IPS-NIHi7 (cell line): Measurements from ENCODE around the gene ZNF672.
"Not testable (repeated sequence)": the region's sequence is repeated elsewhere in the genome, so short reads cannot be mapped to it uniquely, and the experiment has no call there.

ENCODE experiments used
- DNase-seq: peaks from one replicate; pipeline ENCODE4 v3.0.0; 2012; ENCODE audit warnings: mixed read lengths; ENCODE audit errors: extremely low spot score

The ZNF672 gene

DNA sequence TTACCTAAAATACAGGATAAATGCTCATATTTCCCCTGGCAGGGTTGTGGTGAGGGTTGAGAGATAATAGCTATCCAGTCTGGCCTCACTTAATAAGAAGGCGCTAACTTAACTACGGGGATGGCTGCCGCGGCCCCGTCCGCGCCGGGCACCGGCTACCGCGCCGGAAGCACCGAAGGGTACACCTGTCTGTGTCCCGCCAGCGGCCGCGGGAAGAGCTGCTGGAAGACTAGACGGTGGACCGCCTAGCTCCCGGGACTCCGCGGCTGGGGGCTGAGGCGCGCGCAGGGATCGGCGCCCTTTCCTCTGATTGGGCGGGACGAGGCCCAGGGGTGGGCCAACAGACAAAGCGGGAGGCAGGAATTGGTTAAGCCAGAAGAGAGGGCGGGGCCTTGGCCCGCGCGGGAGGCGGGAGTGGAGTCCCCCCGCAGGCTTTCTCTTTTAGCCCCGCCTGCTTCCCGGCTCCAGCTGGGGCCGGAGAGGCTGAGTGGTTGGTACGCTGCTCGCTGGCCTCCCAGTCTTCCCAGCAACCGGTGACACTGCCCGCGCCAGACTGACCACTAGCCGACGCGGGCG, at the start of gene ZNF672:
Gene ZNF672 (plus strand): TSS at position 444 of the 576 bp plus-strand sequence. CDS start 9,051 bp downstream, outside the sequence.
- DNase-seq = peak; percentile 97

DNA sequence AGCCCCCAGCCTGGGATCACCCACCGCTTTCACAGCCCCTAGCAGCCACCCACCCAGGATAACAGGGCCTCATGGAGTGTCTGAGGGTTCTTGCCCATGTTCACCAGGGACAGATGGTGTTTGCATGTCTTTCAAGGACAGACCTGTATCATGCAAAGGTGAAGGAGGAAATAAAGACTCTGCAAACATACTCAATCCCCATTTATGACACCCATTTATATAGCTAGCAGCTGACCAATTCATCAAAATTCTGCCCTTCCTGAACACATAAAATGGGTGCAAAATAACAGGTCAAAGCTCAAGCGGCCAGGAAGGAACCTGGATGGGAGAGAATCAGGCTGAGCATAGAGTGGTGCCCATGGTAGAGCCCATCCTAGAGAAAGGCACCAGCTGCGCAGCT, 49.7 kb upstream of the ZNF672 start:
- no peak for DNase-seq

DNA sequence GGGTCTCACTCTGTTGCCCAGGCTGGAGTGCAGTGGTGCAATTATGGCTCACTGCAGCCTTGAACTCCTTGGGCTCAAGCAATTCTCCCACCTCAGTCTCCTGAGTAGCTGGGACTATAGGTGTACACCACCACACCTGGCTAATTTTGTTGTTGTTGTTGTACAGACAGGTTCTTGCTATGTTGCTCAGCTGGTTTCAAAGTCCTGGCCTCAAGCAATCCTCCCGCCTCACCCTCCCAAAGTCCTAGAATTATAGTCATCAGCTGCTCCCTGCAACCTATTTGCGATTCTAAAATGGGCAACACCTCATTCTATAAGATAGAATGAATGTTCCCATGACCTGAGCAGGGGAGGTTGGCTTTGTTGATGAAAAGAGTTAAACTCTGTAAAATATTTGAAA, 48.7 kb upstream of the ZNF672 start:
- DNase-seq = not testable (repeated sequence)

DNA sequence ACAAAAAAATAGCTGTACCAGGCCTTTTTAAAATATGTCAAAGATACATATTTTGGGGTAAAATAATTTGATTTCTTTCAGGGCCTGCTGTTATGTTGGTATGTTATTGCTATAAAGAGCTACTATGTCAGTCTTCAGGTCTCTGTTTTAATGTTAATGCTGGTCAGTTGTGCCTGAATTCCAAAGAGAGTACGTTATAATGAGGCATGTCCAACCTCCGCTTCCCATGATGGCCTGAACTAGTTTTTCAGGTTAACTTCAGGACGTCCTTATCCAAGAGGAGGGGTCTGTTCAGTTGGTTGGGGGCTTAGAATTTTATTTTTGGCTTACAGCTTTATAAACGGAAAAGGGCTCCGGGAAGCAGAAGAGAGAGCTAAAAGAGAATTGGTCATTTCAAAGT, 47.6 kb upstream of the ZNF672 start:
- DNase-seq = no peak

DNA sequence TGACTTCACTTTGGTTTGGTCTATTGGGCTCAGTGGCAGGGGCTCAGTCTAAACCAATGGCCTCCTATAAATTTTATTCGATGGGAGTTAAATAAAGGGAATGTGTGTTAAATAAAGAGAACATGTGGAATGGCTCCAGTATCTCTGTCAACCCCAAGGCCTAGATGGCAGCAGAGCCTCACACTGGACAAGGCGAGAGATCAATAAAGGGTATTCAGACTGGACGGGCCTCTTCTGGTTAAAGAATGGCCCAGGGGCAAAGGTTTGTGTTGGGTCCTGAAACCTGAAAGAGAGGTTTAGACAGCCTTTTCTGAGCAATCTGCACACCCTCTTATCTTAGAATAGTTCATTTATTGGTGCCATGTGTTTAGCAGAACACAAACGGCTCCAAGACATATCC, 47.0 kb upstream of the ZNF672 start:
- no peak for DNase-seq

DNA sequence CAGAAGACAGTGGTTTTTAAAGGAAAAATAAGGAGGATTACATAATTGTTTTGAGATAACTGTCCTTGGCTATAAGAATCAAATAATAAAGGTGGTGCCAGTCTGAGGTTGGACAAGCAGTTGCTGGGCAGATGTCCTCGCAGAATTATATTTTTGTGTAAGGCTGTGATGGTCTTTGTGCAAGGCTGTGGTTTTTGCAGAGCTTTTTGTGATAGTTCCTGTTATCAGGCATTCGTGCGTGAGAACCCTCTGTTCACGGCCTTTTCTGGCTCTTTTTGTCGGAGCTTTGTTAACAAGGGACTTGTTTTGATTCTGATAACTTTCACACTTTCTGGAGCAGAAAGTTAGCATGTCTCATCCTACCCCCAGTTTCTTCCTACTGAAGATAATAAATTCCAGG, 45.7 kb upstream of the ZNF672 start:
- DNase-seq = no peak

DNA sequence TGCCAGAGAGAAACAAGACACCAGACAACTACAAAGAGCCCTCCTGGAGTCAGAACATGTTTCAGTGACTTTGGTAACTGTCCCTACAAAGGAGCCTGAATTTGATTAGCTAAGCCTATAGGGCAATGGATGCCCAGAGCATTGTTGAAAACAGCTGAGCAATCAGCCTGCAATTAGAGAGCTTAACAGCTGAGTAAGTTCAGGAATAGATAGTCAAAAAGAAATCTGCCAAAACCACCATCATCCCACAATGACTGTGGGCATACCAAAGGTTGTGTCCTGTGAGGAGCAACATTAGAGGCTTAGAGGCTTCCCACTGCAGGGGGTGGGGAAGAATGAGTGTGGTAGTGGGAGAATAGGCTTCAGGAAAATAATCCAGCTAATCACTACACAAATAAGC, 44.4 kb upstream of the ZNF672 start:
- DNase-seq = no peak

DNA sequence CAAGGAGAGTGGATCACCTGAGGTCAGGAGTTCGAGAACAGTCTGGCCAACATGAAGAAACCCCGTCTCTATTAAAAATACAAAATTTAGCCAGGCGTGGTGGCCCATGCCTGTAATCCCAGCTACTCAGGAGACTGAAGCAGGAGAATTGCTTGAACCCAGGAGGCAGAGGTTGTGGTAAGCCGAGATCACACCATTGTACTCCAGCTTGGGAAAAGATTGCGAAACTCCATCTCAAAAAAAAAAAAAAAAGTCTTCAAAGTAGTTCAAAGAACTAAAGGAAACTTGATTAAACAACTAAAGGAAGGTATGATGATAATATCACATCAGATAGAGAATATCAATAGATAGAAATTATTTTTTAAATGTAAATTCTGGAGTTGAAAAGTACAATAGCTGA, 43.4 kb upstream of the ZNF672 start:
- DNase-seq = not testable (repeated sequence)

DNA sequence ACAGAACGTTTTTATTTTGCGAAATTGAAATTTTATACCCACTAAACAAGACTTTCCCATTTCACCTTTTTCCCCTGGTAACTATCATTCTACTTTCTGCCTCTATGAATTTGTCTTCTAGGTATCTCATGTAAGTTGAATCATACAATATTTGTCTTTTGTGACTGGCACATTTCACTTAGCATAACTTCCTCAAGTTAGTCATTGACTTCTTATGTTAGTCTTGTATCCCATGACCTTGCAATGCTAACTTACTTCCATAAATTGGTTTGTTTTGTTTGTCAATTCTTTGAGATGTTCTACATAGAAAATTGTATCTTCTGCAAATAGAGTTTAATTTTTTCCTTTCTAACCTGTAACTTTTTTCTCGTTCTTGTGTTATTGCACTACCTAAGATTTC, 39.2 kb upstream of the ZNF672 start:
- DNase-seq = no peak

DNA sequence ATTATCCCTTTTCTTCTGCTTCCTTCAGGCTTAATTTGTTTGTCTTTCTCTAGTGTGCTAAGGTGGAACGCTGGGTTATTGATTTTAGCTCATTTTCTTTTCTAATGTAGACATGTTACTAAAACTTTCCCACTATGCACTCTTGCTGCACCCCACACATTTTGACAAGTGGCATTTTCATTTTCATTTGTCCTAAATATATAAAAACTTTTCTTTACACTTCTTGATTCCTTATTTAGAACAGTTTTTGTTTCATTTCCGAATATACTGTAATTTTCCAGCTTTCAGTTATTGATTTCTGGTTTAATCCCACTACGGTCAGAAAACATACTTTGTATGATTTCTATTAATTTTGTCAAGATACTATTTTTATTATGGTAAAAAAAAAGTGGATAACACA, 37.6 kb upstream of the ZNF672 start:
- no peak for DNase-seq

DNA sequence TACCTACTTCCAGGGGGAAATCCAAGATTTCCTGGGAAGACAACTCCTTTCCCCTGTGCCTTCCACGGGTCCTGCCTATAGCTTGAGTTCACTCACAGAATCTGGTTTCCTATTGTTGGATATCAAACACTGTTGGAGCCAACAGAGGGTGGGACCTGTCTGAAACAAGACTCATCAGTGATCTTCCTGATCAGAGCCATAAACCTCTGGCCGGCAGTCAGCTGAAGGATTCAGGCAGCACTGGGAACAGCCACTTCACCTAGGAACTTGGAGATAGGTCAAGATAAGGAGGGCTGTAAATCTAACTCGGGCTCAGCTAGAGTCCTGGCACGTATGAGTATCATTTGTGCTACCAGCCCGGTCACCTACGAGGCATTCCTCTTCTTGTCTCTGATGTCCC, 35.6 kb upstream of the ZNF672 start:
- no peak for DNase-seq

DNA sequence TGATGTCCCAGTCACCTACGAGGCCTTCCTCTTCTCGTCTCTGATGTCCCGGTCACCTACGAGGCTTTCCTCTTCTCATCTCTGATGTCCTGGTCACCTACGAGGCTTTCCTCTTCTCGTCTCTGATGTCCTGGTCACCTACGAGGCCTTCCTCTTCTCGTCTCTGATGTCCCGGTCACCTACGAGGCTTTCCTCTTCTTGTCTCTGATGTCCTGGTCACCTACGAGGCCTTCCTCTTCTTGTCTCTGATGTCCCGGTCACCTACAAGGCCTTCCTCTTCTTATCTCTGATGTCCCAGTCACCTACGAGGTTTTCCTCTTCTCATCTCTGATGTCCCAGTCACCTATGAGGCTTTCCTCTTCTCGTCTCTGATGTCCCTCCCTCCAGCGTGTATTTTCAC, 34.5 kb upstream of the ZNF672 start:
- not testable (repeated sequence) for DNase-seq

DNA sequence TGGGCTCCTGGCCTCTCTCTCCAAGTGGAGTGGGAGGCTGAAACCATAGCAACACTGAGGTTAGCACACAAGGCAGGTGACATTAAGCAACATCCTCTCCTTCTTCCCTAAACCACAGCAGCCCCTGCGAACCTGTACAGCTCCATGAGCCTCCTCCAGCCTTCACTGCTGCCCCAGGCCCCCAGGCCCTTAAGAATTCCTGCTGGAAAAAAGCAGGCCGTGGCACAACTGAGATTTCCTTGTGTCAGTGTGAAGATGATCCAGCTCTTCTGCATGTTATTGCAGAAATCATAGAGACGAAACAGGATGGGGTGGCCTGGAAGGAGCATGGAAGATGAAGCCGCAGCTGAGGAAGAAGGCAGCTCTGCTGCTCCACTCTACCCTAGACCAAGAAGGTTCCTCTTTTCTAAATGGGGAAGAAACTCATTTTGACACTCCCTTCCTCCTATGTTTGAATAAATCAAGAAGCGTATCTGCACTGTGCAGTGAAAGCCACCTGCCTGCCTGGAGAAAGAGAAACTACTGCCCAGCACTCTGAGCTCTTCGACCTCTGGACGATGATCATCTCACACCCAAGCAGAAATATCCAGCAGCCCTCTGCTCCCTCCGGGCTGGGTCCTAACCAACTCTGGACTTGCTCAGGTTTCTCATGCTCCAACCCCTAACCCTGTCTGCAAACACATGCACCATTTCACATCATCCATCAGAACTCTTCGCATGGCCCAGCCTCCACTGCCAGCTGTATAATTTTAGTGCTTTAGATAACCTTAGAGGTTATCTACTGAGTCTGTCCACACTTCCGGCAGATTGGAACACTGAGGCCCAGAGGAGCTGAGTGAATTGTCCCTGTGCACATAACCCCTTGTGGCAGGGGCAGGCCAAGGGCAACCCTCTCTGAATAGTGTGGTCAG, 33.0 kb upstream of the ZNF672 start:
- DNase-seq = no peak

DNA sequence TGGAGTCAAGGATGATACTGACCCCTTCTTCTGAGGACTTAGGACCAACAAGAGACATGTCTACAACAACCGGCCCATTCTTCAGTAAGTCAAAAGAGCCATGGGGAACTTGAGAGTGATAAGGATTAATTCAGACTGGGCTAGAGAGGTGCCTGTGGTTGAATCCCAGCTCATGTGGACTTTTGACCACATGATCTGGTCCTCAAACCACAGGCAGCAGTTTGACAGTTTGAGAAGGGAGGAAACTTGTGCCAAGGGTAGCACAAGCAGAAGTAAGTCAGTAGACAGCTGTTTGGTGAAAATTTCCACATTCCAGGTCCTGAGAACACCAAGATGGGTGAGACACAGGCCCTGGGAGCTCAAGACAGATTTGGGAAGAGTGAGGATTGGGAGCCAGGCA, 32.1 kb upstream of the ZNF672 start:
- DNase-seq = no peak

DNA sequence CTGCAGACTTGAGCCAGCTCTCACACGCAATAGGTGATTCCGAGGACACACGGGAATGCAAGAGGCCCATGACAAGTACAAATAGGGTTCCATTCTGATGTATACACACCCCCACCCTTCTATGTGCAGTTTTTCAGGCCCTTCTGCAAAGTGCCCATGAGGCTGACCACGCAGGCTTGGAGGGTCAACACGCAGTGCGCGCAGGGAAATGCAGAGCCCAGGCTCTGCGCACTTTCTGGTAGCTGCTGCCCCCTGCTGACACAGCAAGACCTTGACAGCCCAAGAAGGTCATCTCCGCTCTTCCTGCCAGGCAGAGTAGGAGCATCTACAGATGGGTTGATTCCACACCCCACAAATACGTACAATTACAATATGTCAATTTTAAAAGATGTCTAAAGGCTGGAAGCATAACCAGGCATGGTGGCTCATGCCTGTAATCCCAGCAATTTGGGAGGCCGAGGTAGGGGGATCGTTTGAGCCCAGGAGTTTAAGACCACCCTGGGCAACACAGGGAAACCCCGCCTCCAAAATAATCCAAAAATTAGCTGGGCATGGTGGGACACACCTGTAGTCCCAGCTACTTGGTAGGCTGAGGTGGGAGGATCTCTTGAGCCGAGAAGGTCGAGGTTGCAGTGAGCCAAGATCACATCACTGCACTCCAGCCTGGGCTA, 30.8 kb upstream of the ZNF672 start:
- peak; percentile 78 for DNase-seq

DNA sequence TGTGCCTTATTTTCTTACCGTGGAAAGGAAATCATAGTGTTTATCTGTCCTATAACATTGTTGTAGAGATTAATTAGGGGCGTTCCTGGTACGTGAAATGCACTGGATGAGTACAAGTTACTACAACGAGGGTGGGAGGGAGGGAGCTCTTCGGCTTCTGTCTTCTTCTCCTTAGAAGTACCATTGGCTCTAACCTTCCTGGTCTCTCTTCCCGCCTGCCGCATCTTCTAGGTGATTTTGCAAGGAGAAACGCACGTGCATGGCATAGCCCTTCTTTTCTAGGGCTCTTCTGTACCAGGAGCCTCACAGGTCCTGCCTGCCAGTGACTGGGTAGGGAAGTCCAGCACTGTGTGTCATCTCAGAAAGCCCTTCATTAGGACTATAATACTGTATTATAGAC, 29.1 kb upstream of the ZNF672 start:
- DNase-seq = no peak

DNA sequence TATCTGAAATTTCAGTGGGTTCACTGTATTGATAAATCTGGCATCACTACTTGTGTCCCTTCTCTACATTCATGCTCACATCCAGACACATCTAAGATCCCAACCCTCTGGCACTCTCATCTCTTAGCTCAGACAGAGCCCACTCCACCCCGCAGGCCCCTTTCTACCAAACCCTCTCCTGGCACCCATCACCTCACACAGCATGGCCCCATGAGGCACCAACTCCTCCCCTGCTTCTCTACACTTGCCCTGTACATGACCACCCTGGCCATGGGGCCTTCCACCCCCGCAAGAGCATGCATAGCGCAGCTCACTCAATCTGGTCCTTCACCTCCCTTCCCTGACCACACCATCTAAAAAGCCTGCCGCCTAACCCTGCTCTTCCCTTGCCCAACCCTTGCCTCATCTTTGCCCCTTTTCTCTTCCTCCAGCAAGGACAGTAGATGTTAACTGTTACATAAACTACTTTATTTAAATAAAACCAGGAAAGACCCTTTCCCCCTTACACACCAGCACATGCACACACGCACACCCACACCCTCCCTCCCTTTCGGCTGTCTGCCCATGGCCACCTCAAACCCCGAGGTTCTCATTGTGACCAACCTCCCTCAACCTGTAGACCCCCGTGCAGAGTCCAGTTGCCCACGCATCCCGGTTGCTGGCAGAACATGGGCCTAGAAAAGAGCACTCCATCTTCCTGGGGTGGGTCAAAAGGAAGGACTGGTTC, 27.9 kb upstream of the ZNF672 start:
- DNase-seq = no peak

DNA sequence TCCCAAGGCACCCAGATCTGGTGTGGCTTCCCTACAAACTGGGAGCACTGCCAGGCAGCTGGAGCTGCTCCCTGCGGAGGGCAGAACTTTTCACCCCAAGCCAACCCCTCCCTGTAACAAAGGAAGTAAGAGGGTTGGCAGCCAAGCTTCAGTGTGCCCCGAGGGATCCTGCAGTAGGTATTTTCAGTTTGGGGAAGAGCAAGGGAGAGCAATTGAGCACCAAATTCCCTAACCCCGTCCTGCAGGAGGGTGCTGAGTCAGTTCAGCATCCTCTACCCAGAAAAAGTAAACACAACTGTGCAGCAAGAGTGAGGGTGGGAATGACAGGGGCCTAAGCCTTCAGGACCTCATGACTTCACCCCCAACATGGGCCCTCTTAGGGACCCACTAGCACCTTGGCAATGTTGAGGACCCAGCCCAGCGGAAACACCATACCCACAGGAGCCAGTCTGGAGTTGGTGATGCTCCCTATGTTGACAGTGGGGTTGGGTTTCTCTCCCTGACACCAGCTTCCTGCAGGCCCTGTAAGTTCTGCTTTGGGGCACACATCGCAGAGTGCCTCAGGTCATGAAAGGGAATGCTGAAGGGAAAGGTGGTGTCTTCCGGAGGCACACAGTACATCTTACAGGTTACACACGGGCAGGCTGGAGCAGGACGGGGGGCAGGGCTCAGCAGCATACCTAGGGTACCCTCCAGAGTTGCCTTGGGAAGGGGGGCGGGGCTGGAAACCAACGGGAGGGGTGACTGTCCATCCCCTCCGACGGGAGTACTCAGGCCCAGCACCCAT, 27.1 kb upstream of the ZNF672 start:
- no peak for DNase-seq

DNA sequence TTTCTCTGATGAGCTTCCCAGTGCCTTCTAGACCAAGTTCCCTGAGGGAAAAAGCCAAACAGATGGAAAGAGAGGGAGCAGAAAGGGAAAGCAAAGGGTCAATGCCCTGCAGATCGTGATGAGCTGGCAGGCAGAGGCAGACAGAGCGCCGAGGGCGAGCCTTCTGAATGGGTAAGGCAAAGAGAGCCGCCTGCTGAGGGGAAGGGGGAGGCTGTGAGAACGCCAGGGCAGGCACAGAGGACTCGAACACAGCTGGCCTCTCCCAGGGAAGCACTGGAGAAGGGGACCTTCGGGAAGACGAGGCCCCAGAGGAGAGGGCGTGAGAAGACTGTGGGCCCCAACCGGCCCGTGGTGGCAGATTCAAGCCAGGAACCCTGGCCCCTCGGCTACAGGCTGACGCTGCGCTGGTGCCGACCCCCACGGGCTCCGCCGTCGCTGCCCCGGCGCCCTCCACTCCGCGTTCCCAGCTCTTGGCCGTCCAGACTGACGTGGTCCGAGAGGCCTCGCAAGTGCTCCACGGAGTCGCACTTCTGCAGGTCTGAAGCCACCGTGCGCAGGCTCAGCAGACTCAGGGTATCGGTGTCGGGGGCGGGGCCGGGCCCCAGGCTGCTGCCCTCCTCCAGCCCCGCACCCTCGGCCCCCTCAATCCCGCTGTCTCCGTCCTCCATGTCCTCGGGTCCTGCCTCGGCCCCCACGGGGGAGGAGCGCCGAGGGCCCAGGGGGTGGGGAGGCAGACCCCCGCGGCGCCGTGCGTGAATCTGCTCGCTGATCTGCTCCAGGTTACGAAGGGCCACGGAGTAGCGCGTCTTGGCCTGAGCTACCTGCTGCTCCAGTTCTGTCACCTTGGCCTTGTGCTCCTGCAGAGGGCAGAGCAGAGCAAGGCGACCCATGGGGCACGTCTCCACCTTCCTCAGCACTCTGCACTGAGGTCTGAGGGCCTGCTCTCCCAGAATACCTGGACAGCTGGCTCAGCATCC, 26.2 kb upstream of the ZNF672 start:
- peak; percentile 48 for DNase-seq
